ENCODE measurements around the gene UNCX.

UNCX gene

GRCh38 chr7:1227071-1227804 is 5.4 kb upstream of the UNCX start:
- Histone ChIP-seq H3K4me1 (ENCODE audit: control insufficient read depth, insufficient read depth, low read length) (peaks cover 12% of the 10 kb centered on the region), H3K9ac (ENCODE audit: low read length in 2 of 2) (no peak overlapping the region), H3K36me3 (ENCODE audit: control insufficient read depth in 2 of 2, insufficient read depth in 2 of 2, low read length in 2 of 2) (no peaks in the 10 kb centered on the region), H3K4me3 (ENCODE audit: low read length in 2 of 2) (no peak overlapping the region), H3K27me3 (ENCODE audit: control insufficient read depth in 1 of 2, insufficient read depth in 2 of 2, low read length in 2 of 2) (peaks cover 65 to 88% of the 10 kb centered on the region in 2 donors), H3K9me3 (ENCODE audit: control insufficient read depth in 2 of 2, low read length in 2 of 2) (peaks cover 0 to 6% of the 10 kb centered on the region in 2 donors), H3K27ac (ENCODE audit: low read length) (no peak overlapping the region)

GRCh38 chr7:1227814-1228544 is 4.7 kb upstream of the UNCX start:
- Histone ChIP-seq H3K4me1 (ENCODE audit: control insufficient read depth, insufficient read depth, low read length) (peaks cover 12% of the 10 kb centered on the region), H3K27me3 (ENCODE audit: control insufficient read depth in 1 of 2, insufficient read depth in 2 of 2, low read length in 2 of 2) (peaks cover 63 to 89% of the 10 kb centered on the region in 2 donors)

GRCh38 chr7:1228545-1229201 is 4.0 kb upstream of the UNCX start:
- Histone ChIP-seq H3K27ac (ENCODE audit: low read length) (no peak overlapping the region), H3K9ac (ENCODE audit: low read length in 2 of 2) (no peak overlapping the region), H3K27me3 (ENCODE audit: control insufficient read depth in 1 of 2, insufficient read depth in 2 of 2, low read length in 2 of 2) (peaks cover 59 to 86% of the 10 kb centered on the region in 2 donors), H3K36me3 (ENCODE audit: control insufficient read depth in 2 of 2, insufficient read depth in 2 of 2, low read length in 2 of 2) (no peaks in the 10 kb centered on the region), H3K4me1 (ENCODE audit: control insufficient read depth, insufficient read depth, low read length) (peaks cover 12% of the 10 kb centered on the region), H3K4me3 (ENCODE audit: low read length in 2 of 2) (no peak overlapping the region), H3K9me3 (ENCODE audit: control insufficient read depth in 2 of 2, low read length in 2 of 2) (peaks cover 0 to 6% of the 10 kb centered on the region in 2 donors)

More at GRCh38 chr7:1227814-1228544, 4.7 kb upstream of the UNCX start:
- Histone ChIP-seq H3K27ac (ENCODE audit: low read length) (no peak overlapping the region), H3K9me3 (ENCODE audit: control insufficient read depth in 2 of 2, low read length in 2 of 2) (peaks cover 0 to 6% of the 10 kb centered on the region in 2 donors), H3K36me3 (ENCODE audit: control insufficient read depth in 2 of 2, insufficient read depth in 2 of 2, low read length in 2 of 2) (no peaks in the 10 kb centered on the region), H3K9ac (ENCODE audit: low read length in 2 of 2) (no peak overlapping the region), H3K4me3 (ENCODE audit: low read length in 2 of 2) (no peak overlapping the region)

- peaks cover 7% of the 10 kb centered on the region for H3K4me1 ChIP-seq (ENCODE audit: control insufficient read depth, insufficient read depth, low read length)
- H3K27me3 ChIP-seq (ENCODE audit: control insufficient read depth in 1 of 2, insufficient read depth in 2 of 2, low read length in 2 of 2): peaks cover 62 to 86% of the 10 kb centered on the region in 2 donors
- no peaks in the 10 kb centered on the region for H3K36me3 ChIP-seq (ENCODE audit: control insufficient read depth in 2 of 2, insufficient read depth in 2 of 2, low read length in 2 of 2)
- no peak overlapping the region for H3K27ac ChIP-seq (ENCODE audit: low read length)
- H3K4me3 ChIP-seq (ENCODE audit: low read length in 2 of 2): no peak overlapping the region
- H3K9ac ChIP-seq (ENCODE audit: low read length in 2 of 2): no peak overlapping the region
- peaks cover 0 to 6% of the 10 kb centered on the region in 2 donors for H3K9me3 ChIP-seq (ENCODE audit: control insufficient read depth in 2 of 2, low read length in 2 of 2)
Observed at GRCh38 chr7:1229202-1229947, 3.3 kb upstream of the UNCX start.

GRCh38 chr7:1229956-1230355 is 2.7 kb upstream of the UNCX start:
- Histone ChIP-seq H3K4me3 (ENCODE audit: low read length in 2 of 2) (no peak overlapping the region), H3K9me3 (ENCODE audit: control insufficient read depth in 2 of 2, low read length in 2 of 2) (peaks cover 0 to 6% of the 10 kb centered on the region in 2 donors), H3K4me1 (ENCODE audit: control insufficient read depth, insufficient read depth, low read length) (peaks cover 6% of the 10 kb centered on the region), H3K9ac (ENCODE audit: low read length in 2 of 2) (no peak overlapping the region), H3K27me3 (ENCODE audit: control insufficient read depth in 1 of 2, insufficient read depth in 2 of 2, low read length in 2 of 2) (peaks cover 68 to 86% of the 10 kb centered on the region in 2 donors), H3K36me3 (ENCODE audit: control insufficient read depth in 2 of 2, insufficient read depth in 2 of 2, low read length in 2 of 2) (no peaks in the 10 kb centered on the region), H3K27ac (ENCODE audit: low read length) (no peak overlapping the region)

- H3K9me3 ChIP-seq (ENCODE audit: control insufficient read depth in 2 of 2, low read length in 2 of 2): peaks cover 0 to 6% of the 10 kb centered on the region in 2 donors
- H3K9ac ChIP-seq (ENCODE audit: low read length in 2 of 2): no peak overlapping the region
- H3K27me3 ChIP-seq (ENCODE audit: control insufficient read depth in 1 of 2, insufficient read depth in 2 of 2, low read length in 2 of 2): peaks cover 74 to 86% of the 10 kb centered on the region in 2 donors
- H3K36me3 ChIP-seq (ENCODE audit: control insufficient read depth in 2 of 2, insufficient read depth in 2 of 2, low read length in 2 of 2): no peaks in the 10 kb centered on the region
- H3K27ac ChIP-seq (ENCODE audit: low read length): no peak overlapping the region
- H3K4me3 ChIP-seq (ENCODE audit: low read length in 2 of 2): no peak overlapping the region
- peaks cover 3% of the 10 kb centered on the region for H3K4me1 ChIP-seq (ENCODE audit: control insufficient read depth, insufficient read depth, low read length)
Observed at GRCh38 chr7:1230411-1231213, 2.1 kb upstream of the UNCX start.

- H3K4me1 ChIP-seq (ENCODE audit: control insufficient read depth, insufficient read depth, low read length): no peaks in the 10 kb centered on the region
- no peak overlapping the region for H3K27ac ChIP-seq (ENCODE audit: low read length)
- peaks cover 0 to 6% of the 10 kb centered on the region in 2 donors for H3K9me3 ChIP-seq (ENCODE audit: control insufficient read depth in 2 of 2, low read length in 2 of 2)
- no peak overlapping the region for H3K4me3 ChIP-seq (ENCODE audit: low read length in 2 of 2)
- peaks cover 69 to 81% of the 10 kb centered on the region in 2 donors for H3K27me3 ChIP-seq (ENCODE audit: control insufficient read depth in 1 of 2, insufficient read depth in 2 of 2, low read length in 2 of 2)
- no peaks in the 10 kb centered on the region for H3K36me3 ChIP-seq (ENCODE audit: control insufficient read depth in 2 of 2, insufficient read depth in 2 of 2, low read length in 2 of 2)
- H3K9ac ChIP-seq (ENCODE audit: low read length in 2 of 2): no peak overlapping the region
Observed at GRCh38 chr7:1231214-1232102, 1.2 kb upstream of the UNCX start.

GRCh38 chr7:1232103-1232466 is 587 bp upstream of the UNCX start:
- H3K9me3 ChIP-seq (ENCODE audit: control insufficient read depth in 2 of 2, low read length in 2 of 2): peaks cover 0 to 6% of the 10 kb centered on the region in 2 donors
- H3K4me3 ChIP-seq (ENCODE audit: low read length in 2 of 2): no peak overlapping the region
- H3K4me1 ChIP-seq (ENCODE audit: control insufficient read depth, insufficient read depth, low read length): no peaks in the 10 kb centered on the region
- H3K36me3 ChIP-seq (ENCODE audit: control insufficient read depth in 2 of 2, insufficient read depth in 2 of 2, low read length in 2 of 2): no peaks in the 10 kb centered on the region
- peaks cover 65 to 78% of the 10 kb centered on the region in 2 donors for H3K27me3 ChIP-seq (ENCODE audit: control insufficient read depth in 1 of 2, insufficient read depth in 2 of 2, low read length in 2 of 2)
- H3K27ac ChIP-seq (ENCODE audit: low read length): no peak overlapping the region
- H3K9ac ChIP-seq (ENCODE audit: low read length in 2 of 2): no peak overlapping the region

- H3K4me1 ChIP-seq (ENCODE audit: control insufficient read depth, insufficient read depth, low read length): no peaks in the 10 kb centered on the region
Observed at GRCh38 chr7:1233333-1234048, 819 bp downstream of the UNCX start.

More at GRCh38 chr7:1233333-1234048, 819 bp downstream of the UNCX start:
- H3K27me3 ChIP-seq (ENCODE audit: control insufficient read depth in 1 of 2, insufficient read depth in 2 of 2, low read length in 2 of 2): peaks cover 53 to 77% of the 10 kb centered on the region in 2 donors
- H3K9ac ChIP-seq (ENCODE audit: low read length in 2 of 2): no peak overlapping the region
- H3K4me3 ChIP-seq (ENCODE audit: low read length in 2 of 2): no peak overlapping the region
- H3K36me3 ChIP-seq (ENCODE audit: control insufficient read depth in 2 of 2, insufficient read depth in 2 of 2, low read length in 2 of 2): no peaks in the 10 kb centered on the region
- H3K9me3 ChIP-seq (ENCODE audit: control insufficient read depth in 2 of 2, low read length in 2 of 2): peaks cover 0 to 2% of the 10 kb centered on the region in 2 donors
- no peak overlapping the region for H3K27ac ChIP-seq (ENCODE audit: low read length)

Data from stomach smooth muscle (tissue), 2 donors.